Keratinocyte (primary cell): ENCODE results near the gene AP5Z1.

Source experiments
- EZH2 ChIP-seq: IDR thresholded peaks from one replicate; pipeline ENCODE4 v1.6.1; 2012; ENCODE audit warnings: inconsistent platforms, mild to moderate bottlenecking, low read length, moderate library complexity
- TF ChIP-seq, protein P1 (sequence below), 3 experiments: IDR thresholded peaks in 1 of 3; conservative IDR thresholded peaks in 1 of 3; optimal IDR thresholded peaks in 1 of 3; 2 replicates in 2 of 3; 3 replicates in 1 of 3; pipeline versions ENCODE3 to v1.5.1; 2011; ENCODE audit warnings: low read length in 3 of 3, mild to moderate bottlenecking in 3 of 3, moderate library complexity in 2 of 3, control low read depth in 1 of 3, inconsistent platforms in 1 of 3; ENCODE audit not compliant: insufficient read depth in 2 of 3; ENCODE audit errors: extremely low read depth in 1 of 3

DNA sequence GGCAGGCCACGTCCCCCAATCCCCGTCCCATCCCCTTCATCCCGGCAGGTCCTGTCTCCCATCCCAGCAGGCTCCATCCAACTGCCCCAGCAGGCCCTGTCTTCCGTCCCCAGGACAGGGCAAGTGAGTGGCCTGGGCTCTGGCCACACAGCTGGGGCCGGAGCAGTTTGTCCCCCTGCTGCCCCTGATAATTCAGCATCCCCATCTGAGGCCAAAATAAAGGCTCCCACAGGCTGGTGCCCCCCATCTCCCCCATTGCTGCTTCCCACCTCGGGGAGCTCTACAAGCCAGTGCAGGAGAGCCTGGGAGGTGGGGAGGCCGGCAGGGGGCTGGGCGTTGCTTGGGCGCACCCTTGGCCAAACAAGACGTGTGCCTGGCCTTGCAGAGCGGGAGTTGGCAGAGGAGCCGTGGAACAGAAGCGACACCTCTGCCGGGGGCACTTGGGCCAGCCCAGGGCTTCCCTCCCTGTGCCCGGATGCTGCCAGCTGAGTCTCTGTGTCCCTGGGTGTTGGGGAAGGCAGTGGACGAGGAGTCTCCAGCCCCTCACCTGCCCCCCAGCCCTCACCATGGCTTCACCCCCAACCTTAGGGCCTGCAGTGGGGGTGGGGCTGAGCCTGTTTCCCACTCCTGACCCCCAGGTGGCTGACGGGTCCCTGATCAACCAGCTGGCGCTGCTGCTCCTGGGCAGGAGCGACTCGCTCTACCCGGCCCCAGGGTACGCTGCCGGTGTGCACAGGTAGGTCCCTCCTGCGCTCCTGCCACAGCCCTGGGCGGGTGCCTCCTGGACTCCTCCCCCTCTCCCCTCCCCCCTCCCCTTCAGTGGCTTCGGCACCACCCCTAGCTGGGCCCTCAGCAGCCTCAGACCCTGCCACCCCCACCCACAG, 14.0 kb downstream of the AP5Z1 start:
- TF ChIP-seq, protein P1, sequence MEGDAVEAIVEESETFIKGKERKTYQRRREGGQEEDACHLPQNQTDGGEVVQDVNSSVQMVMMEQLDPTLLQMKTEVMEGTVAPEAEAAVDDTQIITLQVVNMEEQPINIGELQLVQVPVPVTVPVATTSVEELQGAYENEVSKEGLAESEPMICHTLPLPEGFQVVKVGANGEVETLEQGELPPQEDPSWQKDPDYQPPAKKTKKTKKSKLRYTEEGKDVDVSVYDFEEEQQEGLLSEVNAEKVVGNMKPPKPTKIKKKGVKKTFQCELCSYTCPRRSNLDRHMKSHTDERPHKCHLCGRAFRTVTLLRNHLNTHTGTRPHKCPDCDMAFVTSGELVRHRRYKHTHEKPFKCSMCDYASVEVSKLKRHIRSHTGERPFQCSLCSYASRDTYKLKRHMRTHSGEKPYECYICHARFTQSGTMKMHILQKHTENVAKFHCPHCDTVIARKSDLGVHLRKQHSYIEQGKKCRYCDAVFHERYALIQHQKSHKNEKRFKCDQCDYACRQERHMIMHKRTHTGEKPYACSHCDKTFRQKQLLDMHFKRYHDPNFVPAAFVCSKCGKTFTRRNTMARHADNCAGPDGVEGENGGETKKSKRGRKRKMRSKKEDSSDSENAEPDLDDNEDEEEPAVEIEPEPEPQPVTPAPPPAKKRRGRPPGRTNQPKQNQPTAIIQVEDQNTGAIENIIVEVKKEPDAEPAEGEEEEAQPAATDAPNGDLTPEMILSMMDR (optimal IDR thresholded peaks at IDR 0.05 in 1 of 3, IDR thresholded peaks at IDR 0.05 in 1 of 3, conservative IDR thresholded peaks at IDR 0.05 in 1 of 3; ENCODE audit: extremely low read depth in 1 of 3, insufficient read depth in 2 of 3, low read length in 3 of 3), result no peak
- TF ChIP-seq EZH2, result no peak
